Retina (tissue), 1 donor: ENCODE data around the gene DPP6.

Experiments used
- DNase-seq: peaks from one replicate; pipeline ENCODE4 v3.0.0-alpha.2; 2016

Gene DPP6

GRCh38 chr7:154345093-154345492 lies 292.9 kb downstream of the DPP6 start:
- DNase-seq = no peak

GRCh38 chr7:154347700-154348266 lies 295.6 kb downstream of the DPP6 start:
- DNase-seq = no peak

GRCh38 chr7:154350892-154351291 lies 298.7 kb downstream of the DPP6 start:
- DNase-seq = no peak

- peak; percentile 58 for DNase-seq
Observed at GRCh38 chr7:154353355-154353767, 301.2 kb downstream of the DPP6 start.

GRCh38 chr7:154364170-154364569 lies 312.0 kb downstream of the DPP6 start:
- DNase-seq = no peak

- DNase-seq = no peak
Observed at GRCh38 chr7:154371424-154371823, 319.2 kb downstream of the DPP6 start.

- peak; percentile 47 for DNase-seq
Observed at GRCh38 chr7:154372011-154372601, 319.9 kb downstream of the DPP6 start.

GRCh38 chr7:154373956-154374355 lies 321.8 kb downstream of the DPP6 start:
- DNase-seq = no peak

- DNase-seq = peak; percentile 28
Observed at GRCh38 chr7:154375956-154376355, 323.8 kb downstream of the DPP6 start.

- DNase-seq = no peak
Observed at GRCh38 chr7:154380771-154381170, 328.6 kb downstream of the DPP6 start.

- DNase-seq = no peak
Observed at GRCh38 chr7:154383045-154383444, 330.8 kb downstream of the DPP6 start.

GRCh38 chr7:154385214-154385613 lies 333.0 kb downstream of the DPP6 start:
- DNase-seq = no peak

- no peak for DNase-seq
Observed at GRCh38 chr7:154387252-154387651, 335.1 kb downstream of the DPP6 start.

- DNase-seq = no peak
Observed at GRCh38 chr7:154388412-154388811, 336.2 kb downstream of the DPP6 start.

GRCh38 chr7:154388999-154389398 lies 336.8 kb downstream of the DPP6 start:
- no peak for DNase-seq

- no peak for DNase-seq
Observed at GRCh38 chr7:154390961-154391360, 338.8 kb downstream of the DPP6 start.

- no peak for DNase-seq
Observed at GRCh38 chr7:154394804-154395203, 342.6 kb downstream of the DPP6 start.

GRCh38 chr7:154406312-154406711 lies 354.1 kb downstream of the DPP6 start:
- no peak for DNase-seq

GRCh38 chr7:154409703-154410311 lies 357.6 kb downstream of the DPP6 start:
- peak; percentile 28 for DNase-seq

GRCh38 chr7:154412105-154412504 lies 359.9 kb downstream of the DPP6 start:
- no peak for DNase-seq

- DNase-seq = no peak
Observed at GRCh38 chr7:154415709-154416399, 363.7 kb downstream of the DPP6 start.

GRCh38 chr7:154416714-154417113 lies 364.5 kb downstream of the DPP6 start:
- no peak for DNase-seq

- DNase-seq = no peak
Observed at GRCh38 chr7:154419344-154419743, 367.1 kb downstream of the DPP6 start.

GRCh38 chr7:154423231-154423630 lies 371.0 kb downstream of the DPP6 start:
- no peak for DNase-seq
